Measurements from ENCODE around the gene CYTH1.

DNA sequence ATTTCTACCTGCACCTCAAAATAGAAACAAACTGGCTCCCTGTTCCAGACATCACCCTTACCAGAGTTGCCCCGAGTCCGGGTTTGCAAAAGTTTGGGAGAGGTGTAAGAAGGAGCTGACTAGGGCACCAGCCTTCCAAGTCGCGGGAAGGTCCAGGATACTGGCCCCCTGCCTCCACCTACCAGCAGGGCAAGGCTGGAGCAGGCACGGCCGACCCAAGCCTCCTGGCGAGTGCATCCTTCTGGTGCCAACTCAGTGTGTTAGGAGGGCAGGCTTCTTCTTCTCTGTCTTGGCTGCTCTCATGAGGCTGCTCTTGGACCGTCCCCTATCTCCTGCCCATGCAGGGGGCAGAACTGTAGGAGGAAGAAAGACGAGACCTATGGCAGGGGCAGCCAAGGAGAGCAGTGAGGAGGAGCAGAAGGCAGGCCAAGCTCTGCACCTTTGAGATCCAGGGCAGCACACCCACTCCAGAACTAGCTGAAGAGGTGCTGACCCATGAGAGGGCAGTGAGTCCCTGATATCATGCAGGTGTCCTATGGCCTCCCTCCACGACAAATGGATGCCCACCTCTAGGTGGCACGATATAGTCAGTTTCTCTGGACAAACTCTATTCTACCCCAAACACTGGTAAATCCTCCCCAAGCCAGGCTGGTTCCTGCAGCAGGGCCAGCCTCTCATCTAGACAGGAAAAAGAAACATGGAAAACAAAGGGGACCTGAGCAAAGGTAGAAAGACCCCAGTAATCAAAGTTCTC, 54.4 kb downstream of the CYTH1 start:
- TF ChIP-seq, protein P1, sequence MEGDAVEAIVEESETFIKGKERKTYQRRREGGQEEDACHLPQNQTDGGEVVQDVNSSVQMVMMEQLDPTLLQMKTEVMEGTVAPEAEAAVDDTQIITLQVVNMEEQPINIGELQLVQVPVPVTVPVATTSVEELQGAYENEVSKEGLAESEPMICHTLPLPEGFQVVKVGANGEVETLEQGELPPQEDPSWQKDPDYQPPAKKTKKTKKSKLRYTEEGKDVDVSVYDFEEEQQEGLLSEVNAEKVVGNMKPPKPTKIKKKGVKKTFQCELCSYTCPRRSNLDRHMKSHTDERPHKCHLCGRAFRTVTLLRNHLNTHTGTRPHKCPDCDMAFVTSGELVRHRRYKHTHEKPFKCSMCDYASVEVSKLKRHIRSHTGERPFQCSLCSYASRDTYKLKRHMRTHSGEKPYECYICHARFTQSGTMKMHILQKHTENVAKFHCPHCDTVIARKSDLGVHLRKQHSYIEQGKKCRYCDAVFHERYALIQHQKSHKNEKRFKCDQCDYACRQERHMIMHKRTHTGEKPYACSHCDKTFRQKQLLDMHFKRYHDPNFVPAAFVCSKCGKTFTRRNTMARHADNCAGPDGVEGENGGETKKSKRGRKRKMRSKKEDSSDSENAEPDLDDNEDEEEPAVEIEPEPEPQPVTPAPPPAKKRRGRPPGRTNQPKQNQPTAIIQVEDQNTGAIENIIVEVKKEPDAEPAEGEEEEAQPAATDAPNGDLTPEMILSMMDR (IDR thresholded peaks at IDR 0.05), result no peak
- TF ChIP-seq POLR2A (IDR thresholded peaks at IDR 0.05), result no peak
